Kidney (tissue), 14 donors: ENCODE data around the gene NEURL1B. TPM values are rescaled to one million over a fixed set of nuclear protein-coding genes. Genes with fewer than 3 reads are reported as not detected.
A peak's percentile ranks its signal among the peaks of the same experiment; 100 is the strongest.
"Not testable (repeated sequence)": the region's sequence is repeated elsewhere in the genome, so short reads cannot be mapped to it uniquely, and the experiment has no call there.

Source experiments
- DNase-seq, 5 donors: peaks; one replicate each; pipeline ENCODE4 v3.0.0-alpha.2; 2013 to 2020
- FAIRE-seq: peaks from 2 replicates; lab custom pipeline; 2012; peaks lifted over from hg19 to GRCh38; lab: Jason Lieb, UNC
- H3K27ac ChIP-seq, 2 donors: one replicate each; pipeline ENCODE4 v1.7.0; 2013; ENCODE audit warnings: low read depth in 2 of 2, low read length in 2 of 2, inconsistent platforms in 1 of 2
- H3K27me3 ChIP-seq: one replicate; pipeline ENCODE4 v1.7.1; 2013; ENCODE audit warnings: low read length, inconsistent platforms; ENCODE audit not compliant: control insufficient read depth, insufficient read depth
- H3K36me3 ChIP-seq, 3 donors: one replicate each; pipeline versions ENCODE4 v1.7.0 to v1.7.1; 2013; ENCODE audit warnings: low read length in 3 of 3, control low read depth in 1 of 3, inconsistent platforms in 1 of 3; ENCODE audit not compliant: insufficient read depth in 3 of 3, control insufficient read depth in 2 of 3
- H3K4me1 ChIP-seq, 3 donors: one replicate each; pipeline versions ENCODE4 v1.7.0 to v1.7.1; 2013; ENCODE audit warnings: low read length in 3 of 3, inconsistent platforms in 1 of 3, low read depth in 1 of 3; ENCODE audit not compliant: control insufficient read depth in 2 of 3, insufficient read depth in 2 of 3
- H3K4me3 ChIP-seq, 3 donors: one replicate each; pipeline versions ENCODE4 v1.7.0 to v1.8.1; 2013; ENCODE audit warnings: low read length in 3 of 3, control low read depth in 1 of 3, inconsistent platforms in 1 of 3
- H3K9ac ChIP-seq, 3 donors: one replicate each; pipeline versions ENCODE4 v1.7.0 to v1.7.1; 2013; ENCODE audit warnings: low read length in 3 of 3, control low read depth in 1 of 3, inconsistent platforms in 1 of 3
- H3K9me3 ChIP-seq, 3 donors: one replicate each; pipeline versions ENCODE4 v1.7.0 to v1.7.1; 2013; ENCODE audit warnings: low read length in 3 of 3, control low read depth in 1 of 3, inconsistent platforms in 1 of 3; ENCODE audit not compliant: control insufficient read depth in 2 of 3, insufficient read depth in 1 of 3
- CTCF ChIP-seq: IDR thresholded peaks from 3 replicates; pipeline ENCODE4 v1.5.1; 2012; ENCODE audit warnings: mild to moderate bottlenecking, moderate library complexity, borderline replicate concordance; ENCODE audit not compliant: insufficient read depth; ENCODE audit errors: extremely low read depth
- intact Hi-C: fragments of 100-400 bp; cut with DNase I; formaldehyde crosslinking; loops from one replicate; pipeline ENCODE4 v1.11.1; 2022
- polyA plus RNA-seq: library from polyadenylated mRNA; stranded (reverse); fragments of 350-450 nt; fragmentation: Illumina TruSeq; extraction: RNeasy Lipid Tissue Mini Kit (QIAGEN cat#74804); gene quantifications from one replicate; pipeline ENCODE4 v1.2.3, GENCODE V29; 2014; ENCODE audit warnings: low read depth, low replicate concordance; ENCODE audit not compliant: insufficient read depth
- total RNA-seq: library from RNA; stranded (reverse); fragmentation: NEBNext Ultra II Directional; extraction: Animal tissue kit (Norgen Biotek cat#: 25700); gene quantifications from one replicate; pipeline ENCODE4 v1.2.1, GENCODE V29; 2021
- donor health status: control.
- donor health status: control.
- donor health status: control.
- donor health status: control.
- donor health status: control.
- donor health status: DM: yes; HTN: yes; CAD: no.
- donor health status: Normal renal cell carcinoma (clear cell type).

The NEURL1B gene
- total and polyA plus RNA-seq, 2 donors from 2014 or later = 5.4 to 42.6 TPM

DNA sequence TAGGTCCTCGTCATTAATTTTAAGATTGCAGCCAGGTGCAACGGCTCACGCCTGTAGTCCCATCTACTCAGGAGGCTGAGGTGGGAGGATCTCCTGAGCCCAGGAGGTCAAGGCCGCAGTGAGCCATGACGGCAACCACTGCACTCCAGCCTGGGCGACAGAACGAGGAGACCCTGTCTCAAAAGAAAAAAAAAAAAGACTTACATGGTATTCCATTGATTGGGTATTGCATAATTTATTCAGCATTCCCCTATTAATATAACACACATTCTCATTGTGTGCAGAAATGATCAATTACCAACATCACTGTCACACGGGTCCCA lies 67.1 kb downstream of the NEURL1B start:
- no peak for FAIRE-seq
- no peaks in the 10 kb centered on the region for H3K27me3 ChIP-seq
- no peak overlapping the region for H3K27ac ChIP-seq
- H3K4me3 ChIP-seq = no peak overlapping the region
- intact Hi-C loops = no loop called here
- peaks cover 0 to 3% (median under 1%) of the 10 kb centered on the region in 3 donors for H3K4me1 ChIP-seq
- peak in 1 of 5 donors; percentile 39 for DNase-seq
- H3K9me3 ChIP-seq = no peaks in the 10 kb centered on the region
- H3K9ac ChIP-seq = no peak overlapping the region
- no peak for TF ChIP-seq CTCF
- H3K36me3 ChIP-seq = no peaks in the 10 kb centered on the region

DNA sequence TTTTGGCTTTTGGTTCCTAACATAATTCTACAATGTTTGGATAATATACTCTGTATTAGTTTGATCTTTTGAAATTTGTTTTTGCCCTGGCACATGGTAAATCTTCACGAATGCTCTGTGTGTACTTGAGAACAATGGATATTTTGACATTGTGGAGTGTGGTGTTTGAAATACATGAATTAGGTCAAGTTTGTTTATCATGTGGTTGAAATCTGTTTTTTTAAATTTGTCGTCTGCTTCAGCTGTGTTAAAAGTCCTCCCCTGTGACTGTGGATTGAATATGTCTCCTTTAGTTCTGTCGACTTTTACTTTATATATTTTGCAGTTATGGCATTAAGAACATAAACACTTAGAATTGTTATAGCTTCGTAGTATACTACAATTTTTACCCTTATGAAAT lies 69.6 kb downstream of the NEURL1B start:
- FAIRE-seq (no peak), DNase-seq (no peak)
- intact Hi-C loops = loop anchor here (5.0 kb wide), 1 partner anchor 222 kb away; no protein-coding TSS in a partner anchor
- Histone ChIP-seq H3K27ac (no peak overlapping the region), H3K9ac (no peak overlapping the region), H3K36me3 (no peaks in the 10 kb centered on the region), H3K4me1 (peaks cover 0 to 28% (median 23%) of the 10 kb centered on the region in 3 donors), H3K4me3 (no peak overlapping the region), H3K27me3 (no peaks in the 10 kb centered on the region), H3K9me3 (no peaks in the 10 kb centered on the region)
- TF ChIP-seq CTCF = no peak

- H3K4me1 ChIP-seq = peaks cover 0 to 31% (median 23%) of the 10 kb centered on the region in 3 donors
- intact Hi-C loops = loop anchor here (5.0 kb wide), 1 partner anchor 221 kb away; no protein-coding TSS in a partner anchor
- H3K27me3 ChIP-seq, H3K9me3 ChIP-seq, H3K27ac ChIP-seq, FAIRE-seq, H3K9ac ChIP-seq, H3K36me3 ChIP-seq, H3K4me3 ChIP-seq: not testable (repeated sequence)
- DNase-seq = peak in 1 of 5 donors; percentile 46
These were observed 70.3 kb downstream of the NEURL1B start for GRCh38 chr5:172711321-172711861.

DNA sequence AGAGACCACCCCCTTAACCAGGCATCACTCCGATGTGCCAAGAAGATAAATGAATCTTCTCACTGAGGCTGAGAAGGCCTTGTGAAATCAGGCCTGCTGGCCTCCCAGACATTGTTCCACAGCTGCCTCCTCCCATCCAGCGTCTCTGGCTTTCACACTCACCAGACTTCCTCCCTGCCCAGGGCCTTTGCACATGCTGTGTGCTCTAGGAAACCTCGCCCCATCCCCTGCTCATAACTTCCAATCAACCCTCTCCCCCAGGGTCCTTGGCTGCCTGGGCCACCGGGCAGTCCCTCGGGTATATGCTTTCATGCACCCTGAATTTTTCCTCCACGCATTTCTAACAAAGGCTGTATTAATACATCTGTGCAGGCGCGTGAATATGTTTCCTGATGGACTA lies 71.5 kb downstream of the NEURL1B start:
- FAIRE-seq (no peak), DNase-seq (peak in 1 of 5 donors; percentile 31)
- intact Hi-C loops = loop anchor here (5.0 kb wide), 1 partner anchor 220 kb away; no protein-coding TSS in a partner anchor
- Histone ChIP-seq H3K36me3 (no peaks in the 10 kb centered on the region), H3K27me3 (no peaks in the 10 kb centered on the region), H3K9me3 (no peaks in the 10 kb centered on the region), H3K4me3 (no peak overlapping the region), H3K9ac (no peak overlapping the region), H3K4me1 (peaks cover 0 to 31% (median 23%) of the 10 kb centered on the region in 3 donors), H3K27ac (no peak overlapping the region)
- no peak for TF ChIP-seq CTCF
